Hepatocyte (in vitro differentiated cells): ENCODE data around the gene KLK11. TPM values are rescaled to one million over a fixed set of nuclear protein-coding genes. Genes with fewer than 3 reads are reported as not detected.

Experiments used
- DNase-seq: peaks from one replicate; pipeline ENCODE4 v3.0.0-alpha.2; 2016; ENCODE audit warnings: low spot score
- H2AFZ ChIP-seq: fragments of 200-600 bp; sonication (generic); 2 replicates; pipeline ENCODE4 v1.6.0; 2016; ENCODE audit warnings: antibody characterized with exemption, mild to moderate bottlenecking
- H3K27ac ChIP-seq: fragments of 200-600 bp; sonication (generic); 2 replicates; pipeline ENCODE4 v1.5.1; 2016; ENCODE audit warnings: mild to moderate bottlenecking
- H3K27me3 ChIP-seq: fragments of 200-600 bp; sonication (generic); 2 replicates; pipeline ENCODE4 v1.6.1; 2016
- H3K36me3 ChIP-seq: fragments of 200-600 bp; sonication (generic); replicated peaks from 2 replicates; pipeline ENCODE4 v1.5.1; 2016; ENCODE audit warnings: low read depth; ENCODE audit not compliant: insufficient read depth
- H3K4me1 ChIP-seq: fragments of 200-600 bp; sonication (generic); 2 replicates; pipeline ENCODE4 v1.5.1; 2016; ENCODE audit warnings: mild to moderate bottlenecking, moderate library complexity; ENCODE audit not compliant: insufficient read depth
- H3K4me2 ChIP-seq: fragments of 200-600 bp; sonication (generic); 2 replicates; pipeline ENCODE4 v1.6.0; 2016
- H3K4me3 ChIP-seq: fragments of 200-600 bp; sonication (generic); 2 replicates; pipeline ENCODE4 v1.5.1; 2016; ENCODE audit warnings: mild to moderate bottlenecking
- H3K79me2 ChIP-seq: fragments of 200-600 bp; sonication (generic); 2 replicates; pipeline ENCODE4 v1.6.0; 2017; ENCODE audit warnings: mild to moderate bottlenecking
- H3K9me2 ChIP-seq: fragments of 200-600 bp; sonication (generic); replicated peaks from 2 replicates; pipeline ENCODE4 v1.6.0; 2017; ENCODE audit warnings: mild to moderate bottlenecking; ENCODE audit not compliant: insufficient read depth
- H3K9me3 ChIP-seq: fragments of 200-600 bp; sonication (generic); 2 replicates; pipeline ENCODE4 v1.5.1; 2016; ENCODE audit warnings: low read depth, mild to moderate bottlenecking
- H4K20me1 ChIP-seq: fragments of 200-600 bp; sonication (generic); 2 replicates; pipeline ENCODE4 v1.6.0; 2016; ENCODE audit warnings: mild to moderate bottlenecking; ENCODE audit not compliant: insufficient read depth, poor library complexity, severe bottlenecking
- EZH2 ChIP-seq: fragments of 200-600 bp; sonication (generic); IDR thresholded peaks from 2 replicates; pipeline ENCODE4 v1.6.1; 2016; ENCODE audit warnings: antibody characterized with exemption, mild to moderate bottlenecking, borderline replicate concordance
- EZH2phosphoT487 ChIP-seq: fragments of 200-600 bp; sonication (generic); IDR thresholded peaks from one replicate; pipeline ENCODE4 v1.6.1; 2018; ENCODE audit warnings: antibody characterized with exemption, mild to moderate bottlenecking, low read depth, moderate library complexity; ENCODE audit not compliant: unreplicated experiment, severe bottlenecking
- WGBS: methylation state at CpG from one replicate; pipeline ENCODE4 v1.1.6; 2016; ENCODE audit warnings: low lambda C conversion rate; ENCODE audit errors: missing lambda C conversion rate; 5-methylcytosine and 5-hydroxymethylcytosine counted together
- polyA plus RNA-seq: library from polyadenylated mRNA; unstranded; fragments of >200 nt; fragmentation: Nextera tagmentation; extraction: Ambion mirVana; gene quantifications from 2 replicates; pipeline ENCODE4 v1.2.1, GENCODE V29; 2016
- total RNA-seq: library from RNA; depleted of rRNA; stranded (reverse); fragments of >200 nt; gene quantifications from 2 replicates; pipeline ENCODE4 v1.2.3, GENCODE V29; 2014
- TF ChIP-seq, protein P1 (sequence below): fragments of 200-600 bp; sonication (generic); IDR thresholded peaks from 2 replicates; pipeline ENCODE4 v1.5.1; 2016; ENCODE audit warnings: antibody characterized with exemption, mild to moderate bottlenecking; ENCODE audit not compliant: poor library complexity

The KLK11 gene
- total and polyA plus RNA-seq, 2 experiments from 2014 or later, result 2.2 TPM; not detected in 1

DNA sequence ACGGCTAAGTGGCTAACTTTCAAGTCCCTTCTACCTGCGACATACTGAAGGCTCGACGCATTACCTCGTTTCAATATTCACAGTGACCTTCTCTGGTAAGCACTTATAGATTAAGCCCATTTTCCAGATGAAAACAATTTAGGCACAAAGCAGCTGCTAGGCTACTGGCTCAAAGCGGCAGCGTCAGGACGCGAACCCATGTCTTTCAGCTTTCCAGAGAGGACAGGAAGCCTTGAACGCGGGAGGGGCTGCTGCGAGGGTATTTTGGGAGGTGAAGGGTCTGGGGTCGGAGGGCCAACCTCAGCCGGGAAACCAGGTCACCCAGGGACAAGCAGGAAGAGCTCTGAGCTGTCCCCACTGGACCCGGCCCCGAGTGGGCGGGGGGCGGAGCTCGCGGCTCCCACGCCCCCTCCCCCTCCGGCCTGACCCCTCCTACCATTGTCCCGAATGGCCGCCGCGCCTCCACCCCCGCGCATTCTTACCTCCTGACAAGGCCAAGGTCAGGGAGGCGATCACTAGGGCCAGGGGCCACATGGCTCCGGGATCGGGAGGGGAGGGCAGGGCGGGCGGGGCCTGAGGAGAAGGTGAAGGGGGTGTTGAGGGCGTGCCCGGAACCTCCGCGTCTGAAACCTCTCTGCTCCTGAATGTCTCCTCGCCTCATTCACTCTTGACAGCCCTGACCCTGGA lies 38.3 kb upstream of the KLK11 start, which contains the start of gene KLK13:
Gene KLK13 (minus strand): TSS at position 559 of the 687 bp plus-strand sequence. CDS start 25 bp downstream, at position 534.
- Histone ChIP-seq H3K27me3 (no peaks in the 10 kb centered on the region), H3K36me3 (no peaks in the 10 kb centered on the region), H2AFZ (peak within 1 kb of the TSS; percentile 78), H3K79me2 (no peaks in the 10 kb centered on the region), H3K9me2 (no peaks in the 10 kb centered on the region), H3K9me3 (no peaks in the 10 kb centered on the region), H3K4me3 (peak within 1 kb of the TSS; percentile 49), H4K20me1 (no peaks in the 10 kb centered on the region), H3K4me1 (peaks cover 7% of the 10 kb centered on the region), H3K27ac (no peak within 1 kb of the TSS), H3K4me2 (peak within 1 kb of the TSS; percentile 96)
- WGBS, result 24% methylated on average over 29 of the region's 38 CpGs
- DNase-seq, result peak; percentile 63
- TF ChIP-seq, protein P1, sequence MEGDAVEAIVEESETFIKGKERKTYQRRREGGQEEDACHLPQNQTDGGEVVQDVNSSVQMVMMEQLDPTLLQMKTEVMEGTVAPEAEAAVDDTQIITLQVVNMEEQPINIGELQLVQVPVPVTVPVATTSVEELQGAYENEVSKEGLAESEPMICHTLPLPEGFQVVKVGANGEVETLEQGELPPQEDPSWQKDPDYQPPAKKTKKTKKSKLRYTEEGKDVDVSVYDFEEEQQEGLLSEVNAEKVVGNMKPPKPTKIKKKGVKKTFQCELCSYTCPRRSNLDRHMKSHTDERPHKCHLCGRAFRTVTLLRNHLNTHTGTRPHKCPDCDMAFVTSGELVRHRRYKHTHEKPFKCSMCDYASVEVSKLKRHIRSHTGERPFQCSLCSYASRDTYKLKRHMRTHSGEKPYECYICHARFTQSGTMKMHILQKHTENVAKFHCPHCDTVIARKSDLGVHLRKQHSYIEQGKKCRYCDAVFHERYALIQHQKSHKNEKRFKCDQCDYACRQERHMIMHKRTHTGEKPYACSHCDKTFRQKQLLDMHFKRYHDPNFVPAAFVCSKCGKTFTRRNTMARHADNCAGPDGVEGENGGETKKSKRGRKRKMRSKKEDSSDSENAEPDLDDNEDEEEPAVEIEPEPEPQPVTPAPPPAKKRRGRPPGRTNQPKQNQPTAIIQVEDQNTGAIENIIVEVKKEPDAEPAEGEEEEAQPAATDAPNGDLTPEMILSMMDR, result no peak
- TF ChIP-seq EZH2phosphoT487, result no peak
- TF ChIP-seq EZH2, result no peak

DNA sequence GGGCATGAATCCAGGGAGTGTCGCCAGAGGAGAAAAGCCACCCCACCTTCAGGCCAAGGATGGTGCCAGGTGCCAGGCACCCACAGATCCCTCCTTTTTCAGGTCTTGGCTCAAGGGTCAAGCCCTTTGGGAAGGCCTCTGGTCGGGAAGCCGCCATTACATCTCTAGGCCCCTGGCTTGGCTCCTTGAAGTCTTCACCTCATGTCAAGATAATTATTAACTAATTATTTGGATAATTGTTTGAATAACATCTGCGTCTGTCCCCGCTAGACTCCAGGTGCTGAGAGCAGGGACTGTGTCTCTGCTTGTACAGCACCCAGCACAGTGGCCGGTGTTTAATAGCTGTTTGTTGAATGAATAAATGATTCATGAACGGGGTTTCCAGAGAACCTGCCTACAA lies 37.2 kb upstream of the KLK11 start:
- H3K4me3 ChIP-seq, result no peak overlapping the region
- no peaks in the 10 kb centered on the region for H3K27me3 ChIP-seq
- no peak overlapping the region for H2AFZ ChIP-seq
- H3K4me1 ChIP-seq, result peaks cover 7% of the 10 kb centered on the region
- no peaks in the 10 kb centered on the region for H4K20me1 ChIP-seq
- no peaks in the 10 kb centered on the region for H3K36me3 ChIP-seq
- H3K79me2 ChIP-seq, result no peaks in the 10 kb centered on the region
- no peaks in the 10 kb centered on the region for H3K9me3 ChIP-seq
- 88% methylated on average over 7 of the region's 7 CpGs for WGBS
- H3K27ac ChIP-seq, result no peak overlapping the region
- no peaks in the 10 kb centered on the region for H3K9me2 ChIP-seq
- no peak for DNase-seq
- H3K4me2 ChIP-seq, result no peak overlapping the region
- TF ChIP-seq EZH2, result no peak
- TF ChIP-seq, protein P1, result no peak
- TF ChIP-seq EZH2phosphoT487, result no peak

DNA sequence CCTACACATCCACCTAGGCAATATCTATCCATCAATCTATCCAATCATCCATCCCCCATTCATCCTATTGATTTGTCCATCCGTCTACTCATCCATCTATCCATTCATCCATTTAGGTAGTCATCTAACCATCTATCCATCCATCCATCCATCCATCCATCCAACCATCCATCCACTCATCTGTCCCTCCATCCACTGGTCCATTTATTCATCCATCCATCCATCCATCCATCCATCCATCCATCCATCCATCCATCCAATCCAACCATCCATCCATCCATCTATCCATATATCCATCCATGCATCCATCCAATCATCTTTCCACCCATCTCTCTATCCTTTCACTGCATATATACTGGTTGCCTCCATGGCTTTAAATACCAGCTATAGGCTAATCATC lies 34.6 kb upstream of the KLK11 start:
- whole genome bisulfite sequencing, result 0% methylated on average over 1 of the region's 1 CpG
- H3K4me3 ChIP-seq, result no peak overlapping the region
- no peaks in the 10 kb centered on the region for H3K9me2 ChIP-seq
- DNase-seq, result no peak
- H3K27ac ChIP-seq, result no peak overlapping the region
- H3K4me1 ChIP-seq, result peaks cover 7% of the 10 kb centered on the region
- TF ChIP-seq, protein P1, result no peak
- no peak for TF ChIP-seq EZH2
- TF ChIP-seq EZH2phosphoT487, result no peak
- H3K79me2 ChIP-seq, result no peaks in the 10 kb centered on the region
- H3K4me2 ChIP-seq, result no peak overlapping the region
- H2AFZ ChIP-seq, result no peak overlapping the region
- no peaks in the 10 kb centered on the region for H3K36me3 ChIP-seq
- no peaks in the 10 kb centered on the region for H4K20me1 ChIP-seq
- no peaks in the 10 kb centered on the region for H3K9me3 ChIP-seq
- H3K27me3 ChIP-seq, result no peaks in the 10 kb centered on the region
